Panc1 (cell line): Measurements from ENCODE around the gene RNF149. TPM values are rescaled to one million over a fixed set of nuclear protein-coding genes. Genes with fewer than 3 reads are reported as not detected.

Experiments used
- ATAC-seq: fragments of 200-7000 bp; cut with Tn5 transposase; 2 replicates; pipeline ENCODE4 v1.9.1; 2020; ENCODE audit warnings: mild to moderate bottlenecking, moderate library complexity
- BruUV-seq: library from RNA; stranded (reverse); fragments of 400-500 nt; replicated peaks from 2 replicates; lab custom pipeline; 2021; lab: Mats Ljungman, UMichigan
- CTCF ChIA-PET: fragments of 300-600 bp; sonication (Branson Sonifier 250); formaldehyde crosslinking; loops from one replicate; lab custom pipeline; 2022; ENCODE audit warnings: antibody characterized with exemption; lab: Charles Lee
- POLR2A ChIA-PET: fragments of 300-600 bp; sonication (Branson Sonifier 250); formaldehyde crosslinking; loops from one replicate; lab custom pipeline; 2022; ENCODE audit warnings: antibody characterized with exemption; lab: Charles Lee
- DNase-seq: peaks from one replicate; pipeline ENCODE4 v3.0.0-alpha.2; 2010; ENCODE audit warnings: low read depth, low spot score
- H3K27ac ChIP-seq: 2 replicates; pipeline ENCODE4 v1.5.1; 2011; ENCODE audit warnings: mild to moderate bottlenecking, low read length, inconsistent platforms
- H3K27me3 ChIP-seq: fragments of 200-500 bp; sonication (Bioruptor generic); 2 replicates; pipeline ENCODE4 v1.6.0; 2014; ENCODE audit warnings: low read length, inconsistent platforms; ENCODE audit not compliant: control insufficient read depth, insufficient read depth
- H3K36me3 ChIP-seq: fragments of 200-500 bp; sonication (Bioruptor generic); 2 replicates; pipeline ENCODE4 v1.5.1; 2014; ENCODE audit warnings: inconsistent platforms, mild to moderate bottlenecking, low read length, moderate library complexity; ENCODE audit not compliant: control insufficient read depth, insufficient read depth
- H3K4me1 ChIP-seq: 2 replicates; pipeline ENCODE4 v1.5.1; 2011; ENCODE audit warnings: inconsistent platforms, mild to moderate bottlenecking, low read length, moderate library complexity; ENCODE audit not compliant: control insufficient read depth, insufficient read depth
- H3K4me3 ChIP-seq, 2 experiments: 2 replicates each; pipeline ENCODE4 v1.5.1; 2011 to 2012; ENCODE audit warnings: low read depth in 2 of 2, low read length in 2 of 2, mild to moderate bottlenecking in 2 of 2, inconsistent platforms in 1 of 2, moderate library complexity in 1 of 2
- H3K9me3 ChIP-seq: fragments of 200-500 bp; sonication (Bioruptor generic); 2 replicates; pipeline ENCODE4 v1.5.1; 2014; ENCODE audit warnings: low read depth, mild to moderate bottlenecking, inconsistent platforms, low read length, moderate library complexity; ENCODE audit not compliant: control insufficient read depth, insufficient read depth
- POLR2AphosphoS5 ChIP-seq: IDR thresholded peaks from 2 replicates; pipeline ENCODE4 v1.6.1; 2012; ENCODE audit warnings: mild to moderate bottlenecking, low read depth, low read length, moderate library complexity
- SIN3A ChIP-seq: IDR thresholded peaks from 2 replicates; pipeline ENCODE4 v1.6.1; 2012; ENCODE audit warnings: low read depth, mild to moderate bottlenecking, low read length, moderate library complexity, borderline replicate concordance; ENCODE audit not compliant: insufficient read depth
- TCF7L2 ChIP-seq: IDR thresholded peaks from 2 replicates; pipeline ENCODE4 v1.6.1; 2011; ENCODE audit warnings: mild to moderate bottlenecking, low read depth, low read length, inconsistent platforms
- in situ Hi-C: cut with HindIII; loops from 2 replicates; pipeline ENCODE4 v1.10.0; 2016; ENCODE audit warnings: low sequenced_read_pairs, low pct_unique_long_range_greater_than_20kb
- intact Hi-C: fragments of 100-400 bp; cut with micrococcal nuclease; formaldehyde crosslinking; loops from one replicate; pipeline ENCODE4 v1.10.0; 2022; ENCODE audit not compliant: unreplicated experiment
- total RNA-seq: library from RNA; stranded (reverse); gene quantifications from one replicate; pipeline ENCODE4 v1.2.1, GENCODE V29; 2021; ENCODE audit not compliant: unreplicated experiment
- TF ChIP-seq, protein P1 (sequence below): fragments of 450-650 bp; IDR thresholded peaks from 2 replicates; pipeline ENCODE4 v1.5.1; 2017; ENCODE audit warnings: mild to moderate bottlenecking
- TF ChIP-seq, protein P2 (sequence below), 2 experiments: IDR thresholded peaks; 2 replicates each; pipeline ENCODE4 v1.6.1; 2011 to 2012; ENCODE audit warnings: low read depth in 2 of 2, control low read depth in 1 of 2, low read length in 1 of 2, mild to moderate bottlenecking in 1 of 2, moderate library complexity in 1 of 2; ENCODE audit not compliant: insufficient read depth in 1 of 2

Gene RNF149
- total RNA-seq, 1 experiment from 2014 or later, result 29.9 TPM

DNA sequence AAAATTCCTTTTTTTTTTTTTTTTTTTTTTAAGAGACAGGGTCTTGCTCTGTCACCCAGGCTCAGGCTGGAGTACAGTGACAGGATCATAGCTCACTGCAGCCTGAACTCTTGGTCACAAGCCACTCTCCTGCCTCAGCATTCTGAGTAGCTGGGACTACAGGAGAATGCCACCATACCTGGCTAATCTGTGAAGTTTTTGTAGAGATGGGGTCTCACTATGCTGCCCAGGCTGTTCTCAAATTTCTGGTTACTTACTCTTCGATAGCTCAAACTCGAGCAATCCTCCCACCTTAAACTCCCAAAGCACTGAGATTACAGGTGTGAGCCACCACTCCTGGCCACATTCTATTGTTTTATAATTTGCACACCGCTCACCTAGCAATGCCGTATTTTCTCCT, 27.0 kb downstream of the RNF149 start:
- ATAC-seq (no peak), DNase-seq (no peak)
- BruUV-seq, result no TSS peak
- TF ChIP-seq POLR2AphosphoS5 (no peak), SIN3A (no peak), TCF7L2 (no peak)
- TF ChIP-seq, protein P1, sequence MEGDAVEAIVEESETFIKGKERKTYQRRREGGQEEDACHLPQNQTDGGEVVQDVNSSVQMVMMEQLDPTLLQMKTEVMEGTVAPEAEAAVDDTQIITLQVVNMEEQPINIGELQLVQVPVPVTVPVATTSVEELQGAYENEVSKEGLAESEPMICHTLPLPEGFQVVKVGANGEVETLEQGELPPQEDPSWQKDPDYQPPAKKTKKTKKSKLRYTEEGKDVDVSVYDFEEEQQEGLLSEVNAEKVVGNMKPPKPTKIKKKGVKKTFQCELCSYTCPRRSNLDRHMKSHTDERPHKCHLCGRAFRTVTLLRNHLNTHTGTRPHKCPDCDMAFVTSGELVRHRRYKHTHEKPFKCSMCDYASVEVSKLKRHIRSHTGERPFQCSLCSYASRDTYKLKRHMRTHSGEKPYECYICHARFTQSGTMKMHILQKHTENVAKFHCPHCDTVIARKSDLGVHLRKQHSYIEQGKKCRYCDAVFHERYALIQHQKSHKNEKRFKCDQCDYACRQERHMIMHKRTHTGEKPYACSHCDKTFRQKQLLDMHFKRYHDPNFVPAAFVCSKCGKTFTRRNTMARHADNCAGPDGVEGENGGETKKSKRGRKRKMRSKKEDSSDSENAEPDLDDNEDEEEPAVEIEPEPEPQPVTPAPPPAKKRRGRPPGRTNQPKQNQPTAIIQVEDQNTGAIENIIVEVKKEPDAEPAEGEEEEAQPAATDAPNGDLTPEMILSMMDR, result no peak
- TF ChIP-seq, protein P2, sequence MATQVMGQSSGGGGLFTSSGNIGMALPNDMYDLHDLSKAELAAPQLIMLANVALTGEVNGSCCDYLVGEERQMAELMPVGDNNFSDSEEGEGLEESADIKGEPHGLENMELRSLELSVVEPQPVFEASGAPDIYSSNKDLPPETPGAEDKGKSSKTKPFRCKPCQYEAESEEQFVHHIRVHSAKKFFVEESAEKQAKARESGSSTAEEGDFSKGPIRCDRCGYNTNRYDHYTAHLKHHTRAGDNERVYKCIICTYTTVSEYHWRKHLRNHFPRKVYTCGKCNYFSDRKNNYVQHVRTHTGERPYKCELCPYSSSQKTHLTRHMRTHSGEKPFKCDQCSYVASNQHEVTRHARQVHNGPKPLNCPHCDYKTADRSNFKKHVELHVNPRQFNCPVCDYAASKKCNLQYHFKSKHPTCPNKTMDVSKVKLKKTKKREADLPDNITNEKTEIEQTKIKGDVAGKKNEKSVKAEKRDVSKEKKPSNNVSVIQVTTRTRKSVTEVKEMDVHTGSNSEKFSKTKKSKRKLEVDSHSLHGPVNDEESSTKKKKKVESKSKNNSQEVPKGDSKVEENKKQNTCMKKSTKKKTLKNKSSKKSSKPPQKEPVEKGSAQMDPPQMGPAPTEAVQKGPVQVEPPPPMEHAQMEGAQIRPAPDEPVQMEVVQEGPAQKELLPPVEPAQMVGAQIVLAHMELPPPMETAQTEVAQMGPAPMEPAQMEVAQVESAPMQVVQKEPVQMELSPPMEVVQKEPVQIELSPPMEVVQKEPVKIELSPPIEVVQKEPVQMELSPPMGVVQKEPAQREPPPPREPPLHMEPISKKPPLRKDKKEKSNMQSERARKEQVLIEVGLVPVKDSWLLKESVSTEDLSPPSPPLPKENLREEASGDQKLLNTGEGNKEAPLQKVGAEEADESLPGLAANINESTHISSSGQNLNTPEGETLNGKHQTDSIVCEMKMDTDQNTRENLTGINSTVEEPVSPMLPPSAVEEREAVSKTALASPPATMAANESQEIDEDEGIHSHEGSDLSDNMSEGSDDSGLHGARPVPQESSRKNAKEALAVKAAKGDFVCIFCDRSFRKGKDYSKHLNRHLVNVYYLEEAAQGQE (IDR thresholded peaks at IDR 0.05; ENCODE audit: insufficient read depth in 1 of 2, low read depth in 2 of 2, low read length in 1 of 2), result no peak
- Histone ChIP-seq H3K27me3 (no peaks in the 10 kb centered on the region), H3K4me3 (no peak overlapping the region), H3K27ac (no peak overlapping the region), H3K9me3 (no peaks in the 10 kb centered on the region), H3K4me1 (no peaks in the 10 kb centered on the region), H3K36me3 (peaks cover 22% of the 10 kb centered on the region)
- POLR2A ChIA-PET, result no interaction called here
- in situ Hi-C loops (no loop called here), intact Hi-C loops (no loop called here)
- CTCF ChIA-PET, result no interaction called here

DNA sequence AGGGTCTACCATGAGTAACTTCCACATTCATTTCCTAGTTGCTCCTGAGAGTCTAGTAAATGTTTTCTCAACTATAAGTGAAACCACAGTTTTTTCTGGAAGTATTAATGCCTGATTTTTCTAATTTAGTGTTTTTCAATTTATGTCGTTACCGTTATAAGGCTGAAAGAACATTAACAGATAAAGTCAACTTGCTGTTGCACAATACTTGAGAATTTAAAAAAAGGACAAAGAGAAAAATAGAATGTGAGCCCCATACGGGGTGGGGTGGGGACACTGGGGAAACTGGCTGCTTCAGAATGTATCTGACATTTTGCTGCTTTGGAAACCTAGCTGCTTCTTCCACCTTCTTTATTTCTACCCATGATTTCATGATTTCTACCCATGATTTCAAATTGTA, 29.6 kb downstream of the RNF149 start:
- CTCF ChIA-PET, result no interaction called here
- no peak for TF ChIP-seq SIN3A
- TF ChIP-seq, protein P2 (IDR thresholded peaks at IDR 0.05; ENCODE audit: insufficient read depth in 1 of 2, low read depth in 2 of 2, low read length in 1 of 2), result no peak
- TF ChIP-seq TCF7L2, result no peak
- TF ChIP-seq POLR2AphosphoS5, result no peak
- TF ChIP-seq, protein P1, result no peak
- POLR2A ChIA-PET, result no interaction called here
- no peak for DNase-seq
- Histone ChIP-seq H3K9me3 (no peaks in the 10 kb centered on the region), H3K4me3 (no peak overlapping the region), H3K4me1 (no peaks in the 10 kb centered on the region), H3K27me3 (no peaks in the 10 kb centered on the region), H3K36me3 (peaks cover 15% of the 10 kb centered on the region), H3K27ac (no peak overlapping the region)
- intact Hi-C loops (no loop called here), in situ Hi-C loops (no loop called here)
- no peak for ATAC-seq
- no TSS peak for BruUV-seq
